H1 (cell line): ENCODE results near the gene ANKLE1. TPM values are rescaled to one million over a fixed set of nuclear protein-coding genes. Genes with fewer than 3 reads are reported as not detected.

Experiments
- BRCA1 ChIP-seq: IDR thresholded peaks from 2 replicates; pipeline ENCODE4 v1.6.1; 2012; ENCODE audit warnings: low read depth, low read length, improper control_type of control experiment
- CBX5 ChIP-seq: fragments of 300-800, 300-1000 bp; sonication (generic); IDR thresholded peaks from 2 replicates; pipeline ENCODE4 v1.7.1; 2016; ENCODE audit warnings: antibody characterized with exemption, low read length, low read depth
- CBX8 ChIP-seq: fragments of 300-800, 300-1000 bp; sonication (generic); IDR thresholded peaks from 2 replicates; pipeline ENCODE4 v1.7.1; 2016; ENCODE audit warnings: low read depth, low read length, borderline replicate concordance
- CEBPB ChIP-seq: IDR thresholded peaks from 2 replicates; pipeline ENCODE4 v1.6.1; 2012; ENCODE audit warnings: low read depth, low read length
- CREB1 ChIP-seq: IDR thresholded peaks from 2 replicates; pipeline ENCODE4 v1.6.1; 2012; ENCODE audit warnings: inconsistent platforms
- EGR1 ChIP-seq: IDR thresholded peaks from 2 replicates; pipeline ENCODE4 v1.6.1; 2011; ENCODE audit warnings: low read depth, low read length, borderline replicate concordance
- GABPA ChIP-seq: IDR thresholded peaks from 2 replicates; pipeline ENCODE4 v1.6.1; 2011; ENCODE audit warnings: mild to moderate bottlenecking, low read length, moderate library complexity, borderline replicate concordance; ENCODE audit not compliant: insufficient read depth
- GTF2F1 ChIP-seq: IDR thresholded peaks from 2 replicates; pipeline ENCODE4 v1.6.1; 2012; ENCODE audit warnings: low read depth, low read length, improper control_type of control experiment, borderline replicate concordance
- JUND ChIP-seq: IDR thresholded peaks from 2 replicates; pipeline ENCODE4 v1.6.1; 2011; ENCODE audit warnings: mild to moderate bottlenecking, improper control_type of control experiment, low read length
- PHF8 ChIP-seq: fragments of 200-600 bp; sonication (generic); conservative IDR thresholded peaks from 2 replicates; pipeline ENCODE4 v1.7.1; 2012; ENCODE audit warnings: low read depth, mild to moderate bottlenecking, inconsistent platforms, low read length, moderate library complexity
- POU5F1 ChIP-seq: IDR thresholded peaks from 2 replicates; pipeline ENCODE4 v1.6.1; 2011; ENCODE audit warnings: low read depth, mild to moderate bottlenecking, low read length, moderate library complexity
- RBBP5 ChIP-seq: IDR thresholded peaks from 2 replicates; pipeline ENCODE4 v1.7.1; 2012; ENCODE audit warnings: low read depth, mild to moderate bottlenecking, inconsistent platforms, low read length, moderate library complexity, borderline replicate concordance
- SP4 ChIP-seq: IDR thresholded peaks from 2 replicates; pipeline ENCODE4 v1.6.1; 2012; ENCODE audit warnings: low read length, inconsistent platforms
- SUZ12 ChIP-seq: fragments of 200-600 bp; sonication (generic); IDR thresholded peaks from 2 replicates; pipeline ENCODE4 v1.6.1; 2012; ENCODE audit warnings: mild to moderate bottlenecking, inconsistent platforms, low read length, moderate library complexity, mixed read lengths
- TAF1 ChIP-seq: IDR thresholded peaks from 2 replicates; pipeline ENCODE4 v1.6.1; 2011; ENCODE audit warnings: mild to moderate bottlenecking, low read depth, low read length
- TAF7 ChIP-seq: optimal IDR thresholded peaks from 2 replicates; pipeline ENCODE3; 2011; ENCODE audit warnings: low read depth, mild to moderate bottlenecking, inconsistent platforms, low read length, moderate library complexity, borderline replicate concordance
- ZNF274 ChIP-seq: IDR thresholded peaks from 2 replicates; pipeline ENCODE4 v1.7.0; 2012; ENCODE audit warnings: low read length, borderline replicate concordance; ENCODE audit errors: extremely low read depth
- polyA plus RNA-seq, 7 experiments: library from polyadenylated mRNA; depleted of rRNA in 3 of 7; stranded (reverse) in 5 of 7; unstranded in 2 of 7; fragments of >200 nt in 5 of 7; fragments of 200-250 nt in 2 of 7; gene quantifications; 1 replicate in 5 of 7; 2 replicates in 1 of 7; 4 replicates in 1 of 7; pipeline versions ENCODE4 v1.2.1 to v1.2.3, GENCODE V29; 2011 to 2013; ENCODE audit warnings: missing spikeins in 2 of 7, mixed read lengths in 2 of 7
- total RNA-seq: library from RNA; stranded (reverse); fragmentation: NEBNext Ultra II Directional; extraction: Animal tissue kit (Norgen Biotek cat#: 25700); gene quantifications from 2 replicates; pipeline ENCODE4 v1.2.1, GENCODE V29; 2021
- TF ChIP-seq, protein P1 (sequence below), 3 experiments: IDR thresholded peaks; 1 replicate in 2 of 3; 2 replicates in 1 of 3; pipeline versions ENCODE4 v1.5.1 to v1.6.1; 2011; ENCODE audit warnings: low read length in 3 of 3, mild to moderate bottlenecking in 3 of 3, inconsistent platforms in 2 of 3, low read depth in 1 of 3, moderate library complexity in 1 of 3; ENCODE audit not compliant: insufficient read depth in 1 of 3; ENCODE audit errors: control extremely low read depth in 1 of 3

ANKLE1 gene
- total and polyA plus RNA-seq, 2 of the 8 experiments (the other 6 are each of a cell fraction or from before 2014, with no cell fraction given): 6.1 to 9.6 TPM

DNA sequence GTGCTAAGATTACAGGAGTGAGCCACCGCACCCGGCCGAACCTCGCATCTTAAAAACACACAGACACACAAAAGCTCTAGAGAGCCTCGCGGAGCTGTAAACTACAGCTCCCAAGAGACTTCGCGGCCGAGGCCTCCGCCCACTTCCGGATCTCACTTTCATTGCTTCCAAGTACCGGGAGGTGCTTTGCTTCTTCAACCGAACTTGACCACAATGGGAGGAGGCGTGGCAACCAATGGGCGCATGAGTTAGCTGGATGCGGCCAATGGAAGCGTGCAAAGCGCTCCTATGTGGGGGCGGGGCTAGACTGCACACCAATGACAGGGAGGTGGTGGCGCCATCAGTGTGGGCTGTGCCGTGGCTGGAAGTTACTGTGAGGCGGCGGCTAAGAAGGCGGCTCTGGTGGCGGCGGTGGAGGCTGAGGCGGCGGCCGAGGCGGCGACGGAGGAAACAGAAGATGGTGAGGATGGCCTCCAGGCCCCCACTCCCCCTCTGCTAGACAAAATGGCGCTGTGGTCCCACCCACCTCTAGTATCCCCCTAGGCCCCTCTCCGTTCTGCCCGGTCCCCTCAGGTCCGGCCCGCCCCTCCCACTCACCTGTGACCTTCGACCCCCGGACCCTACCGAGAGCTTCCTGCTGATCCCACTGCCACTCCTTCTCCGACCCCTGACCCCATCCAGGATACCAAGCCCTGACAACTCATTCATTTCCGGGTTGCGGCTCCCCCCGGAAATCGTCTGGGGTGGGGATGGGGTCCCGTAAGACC, 27.7 kb downstream of the ANKLE1 start, which contains the start of gene DDA1 (continued):
- no peak for TF ChIP-seq ZNF274
- TF ChIP-seq BRCA1: no peak
- no peak for TF ChIP-seq JUND
- TF ChIP-seq POU5F1: no peak
- TF ChIP-seq, protein P1, sequence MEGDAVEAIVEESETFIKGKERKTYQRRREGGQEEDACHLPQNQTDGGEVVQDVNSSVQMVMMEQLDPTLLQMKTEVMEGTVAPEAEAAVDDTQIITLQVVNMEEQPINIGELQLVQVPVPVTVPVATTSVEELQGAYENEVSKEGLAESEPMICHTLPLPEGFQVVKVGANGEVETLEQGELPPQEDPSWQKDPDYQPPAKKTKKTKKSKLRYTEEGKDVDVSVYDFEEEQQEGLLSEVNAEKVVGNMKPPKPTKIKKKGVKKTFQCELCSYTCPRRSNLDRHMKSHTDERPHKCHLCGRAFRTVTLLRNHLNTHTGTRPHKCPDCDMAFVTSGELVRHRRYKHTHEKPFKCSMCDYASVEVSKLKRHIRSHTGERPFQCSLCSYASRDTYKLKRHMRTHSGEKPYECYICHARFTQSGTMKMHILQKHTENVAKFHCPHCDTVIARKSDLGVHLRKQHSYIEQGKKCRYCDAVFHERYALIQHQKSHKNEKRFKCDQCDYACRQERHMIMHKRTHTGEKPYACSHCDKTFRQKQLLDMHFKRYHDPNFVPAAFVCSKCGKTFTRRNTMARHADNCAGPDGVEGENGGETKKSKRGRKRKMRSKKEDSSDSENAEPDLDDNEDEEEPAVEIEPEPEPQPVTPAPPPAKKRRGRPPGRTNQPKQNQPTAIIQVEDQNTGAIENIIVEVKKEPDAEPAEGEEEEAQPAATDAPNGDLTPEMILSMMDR (IDR thresholded peaks at IDR 0.05; ENCODE audit: control extremely low read depth in 1 of 3, insufficient read depth in 1 of 3, low read depth in 1 of 3, low read length in 3 of 3): no peak
- TF ChIP-seq RBBP5: peak; percentile 24; the same call in 1 of the 2 replicates
- peak; percentile 80 for TF ChIP-seq CREB1
- TF ChIP-seq CBX8: no peak
- peak; percentile 57; the same call in 1 of the 2 replicates for TF ChIP-seq TAF1
- 0 out of 2 replicates have a peak, but pooled peaks have one; percentile 6 for TF ChIP-seq EGR1
- peak; percentile 71; the same call in 1 of the 2 replicates for TF ChIP-seq SP4
- peak; percentile 68 for TF ChIP-seq PHF8
- TF ChIP-seq CBX5: no peak
- peak; percentile 85; the same call in 1 of the 2 replicates for TF ChIP-seq GABPA
- TF ChIP-seq TAF7: no peak
- no peak for TF ChIP-seq GTF2F1
- peak; percentile 16; the same call in 1 of the 2 replicates for TF ChIP-seq CEBPB
- TF ChIP-seq SUZ12: no peak
